ENCODE data around the gene IP6K1.
"Not testable (repeated sequence)": the region's sequence is repeated elsewhere in the genome, so short reads cannot be mapped to it uniquely, and the experiment has no call there.

IP6K1 gene

DNA sequence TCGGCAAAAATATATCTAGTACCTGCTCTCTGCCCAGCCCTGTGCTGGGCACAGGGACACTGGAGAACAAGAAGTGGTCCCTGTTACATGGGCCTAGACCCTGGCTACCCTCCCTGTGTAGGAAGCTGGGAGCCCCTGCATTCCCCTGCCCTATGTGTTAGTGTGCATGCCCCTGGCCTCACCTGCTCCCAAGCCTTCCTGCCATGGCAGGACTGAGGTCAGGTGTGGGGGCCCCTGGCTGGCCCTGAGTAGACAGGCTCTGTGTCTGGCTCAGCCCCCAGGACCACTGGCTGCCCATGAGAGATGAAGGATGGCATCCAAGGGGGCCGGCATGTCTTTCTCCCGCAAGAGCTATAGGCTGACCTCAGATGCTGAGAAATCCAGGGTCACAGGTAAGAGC, 95.5 kb downstream of the IP6K1 start:
- DNase-seq (ENCODE audit: low read depth); in situ Hi-C loops (cut with HindIII; ENCODE audit: low sequenced_read_pairs); H3K4me3 ChIP-seq (ENCODE audit: low read depth, low read length): not testable (repeated sequence)

GRCh38 chr3:49689908-49690624, 96.3 kb downstream of the IP6K1 start:
- in situ Hi-C loops (cut with HindIII; ENCODE audit: low sequenced_read_pairs): not testable (repeated sequence)

GRCh38 chr3:49689046-49689907, 97.1 kb downstream of the IP6K1 start, which contains the start of the genes MST1 and RNF123:
Gene MST1, minus strand, starts transcription at chr3:49689474. Its CDS starts 783 bp downstream, at chr3:49688691.
Gene RNF123, plus strand, starts transcription at chr3:49689557. Its CDS starts 1,609 bp downstream, at chr3:49691166.
- in situ Hi-C loops (cut with HindIII; ENCODE audit: low sequenced_read_pairs): no loop called here
- TF ChIP-seq CTCF (IDR thresholded peaks at IDR 0.05; ENCODE audit: low read depth, low read length, missing control alignments): peak; percentile 46

More at GRCh38 chr3:49689908-49690624, 96.3 kb downstream of the IP6K1 start:
- not testable (repeated sequence) for DNase-seq (ENCODE audit: low read depth)
- H3K4me3 ChIP-seq (ENCODE audit: low read depth, low read length): peak overlapping the region; percentile 95

DNA sequence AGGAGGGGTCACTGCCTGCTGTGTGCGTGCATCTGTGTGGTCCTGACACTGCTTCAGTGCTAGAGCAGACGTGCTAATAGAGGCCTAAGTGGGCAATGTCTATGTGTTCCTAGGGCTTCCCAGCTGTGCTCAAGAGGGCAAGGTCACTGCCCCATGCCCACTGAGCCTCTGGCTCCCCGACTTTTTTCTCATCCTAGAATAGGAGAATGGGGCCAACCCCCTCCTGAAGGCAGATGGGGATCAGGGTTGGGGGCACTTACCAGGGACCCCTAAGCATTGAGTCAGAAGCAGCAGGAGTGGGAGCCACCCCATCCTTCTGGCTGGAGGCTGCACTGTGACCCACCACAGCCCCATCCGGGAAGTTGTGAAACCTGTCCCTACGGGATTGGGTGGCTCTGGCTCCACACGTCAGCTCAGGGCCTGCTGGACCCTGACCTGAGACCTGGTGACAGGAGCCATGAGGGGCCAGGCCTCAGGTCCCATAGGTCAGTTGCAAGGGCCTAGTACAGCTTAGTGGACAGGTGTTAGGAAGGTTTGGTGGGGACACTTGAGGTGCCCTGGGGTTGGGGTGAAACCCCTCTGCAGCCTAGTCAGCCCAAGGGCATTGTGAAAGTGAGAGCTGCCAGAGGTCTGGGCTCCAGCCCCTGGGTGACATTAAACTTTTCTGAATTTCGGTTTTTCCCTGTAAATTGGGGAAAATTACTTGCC, 97.8 kb downstream of the IP6K1 start:
- not testable (repeated sequence) for DNase-seq (ENCODE audit: low read depth)
- peak overlapping the region; percentile 95 for H3K4me3 ChIP-seq (ENCODE audit: low read depth, low read length)

More at GRCh38 chr3:49689046-49689907, 97.1 kb downstream of the IP6K1 start, which contains the start of the genes MST1 and RNF123:
- peak within 1 kb of the TSS; percentile 95 for H3K4me3 ChIP-seq (ENCODE audit: low read depth, low read length)
- peak; percentile 70 for DNase-seq (ENCODE audit: low read depth)

DNA sequence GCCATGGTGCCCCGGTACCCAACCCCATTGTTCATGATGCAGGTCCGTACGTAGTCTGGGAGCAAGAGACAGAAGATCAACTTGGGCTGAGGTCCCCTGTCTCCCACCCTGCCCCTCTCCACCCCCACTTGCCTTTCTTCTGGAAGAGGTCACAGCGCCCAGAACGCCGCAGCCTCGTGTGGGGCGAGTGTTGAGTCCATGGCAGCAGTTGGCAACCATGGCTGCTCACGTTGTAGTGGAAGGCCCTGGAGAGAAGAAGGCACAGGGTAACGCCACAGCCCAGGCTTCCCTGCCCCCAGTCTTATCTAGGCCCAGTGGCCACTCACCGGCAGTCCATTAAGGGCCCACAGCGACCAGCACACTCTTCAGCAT, 98.9 kb downstream of the IP6K1 start:
- H3K4me3 ChIP-seq (ENCODE audit: low read depth, low read length); in situ Hi-C loops (cut with HindIII; ENCODE audit: low sequenced_read_pairs); DNase-seq (ENCODE audit: low read depth): not testable (repeated sequence)

More for the DNA sequence above, 97.8 kb downstream of the IP6K1 start:
- in situ Hi-C loops (cut with HindIII; ENCODE audit: low sequenced_read_pairs): not testable (repeated sequence)

- DNase-seq (ENCODE audit: low read depth); in situ Hi-C loops (cut with HindIII; ENCODE audit: low sequenced_read_pairs): not testable (repeated sequence)
- H3K4me3 ChIP-seq (ENCODE audit: low read depth, low read length): peak overlapping the region; percentile 26
These were observed 99.4 kb downstream of the IP6K1 start for GRCh38 chr3:49686769-49687423.

DNA sequence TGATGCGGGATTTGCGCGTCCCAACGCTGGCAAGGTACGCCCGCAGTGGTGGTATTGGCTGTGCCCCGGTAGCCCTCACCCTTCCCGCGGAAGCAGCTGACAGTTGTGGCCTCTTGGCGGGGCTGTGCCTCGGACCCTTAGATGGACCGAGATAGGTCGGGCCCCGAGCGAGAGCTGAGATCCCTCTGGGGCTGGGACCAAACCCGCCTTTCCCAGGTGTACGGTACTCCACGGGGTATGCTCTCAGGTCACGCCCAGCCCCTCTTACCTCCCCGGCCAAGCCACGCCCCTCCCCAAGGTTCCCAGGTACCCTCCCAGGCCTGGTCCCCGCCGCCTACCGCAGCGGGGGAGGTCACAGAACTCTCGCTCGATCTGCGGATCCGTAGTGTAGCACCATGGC, 100.0 kb downstream of the IP6K1 start:
- H3K4me3 ChIP-seq (ENCODE audit: low read depth, low read length): peak overlapping the region; percentile 26
- in situ Hi-C loops (cut with HindIII; ENCODE audit: low sequenced_read_pairs); DNase-seq (ENCODE audit: low read depth): not testable (repeated sequence)

DNA sequence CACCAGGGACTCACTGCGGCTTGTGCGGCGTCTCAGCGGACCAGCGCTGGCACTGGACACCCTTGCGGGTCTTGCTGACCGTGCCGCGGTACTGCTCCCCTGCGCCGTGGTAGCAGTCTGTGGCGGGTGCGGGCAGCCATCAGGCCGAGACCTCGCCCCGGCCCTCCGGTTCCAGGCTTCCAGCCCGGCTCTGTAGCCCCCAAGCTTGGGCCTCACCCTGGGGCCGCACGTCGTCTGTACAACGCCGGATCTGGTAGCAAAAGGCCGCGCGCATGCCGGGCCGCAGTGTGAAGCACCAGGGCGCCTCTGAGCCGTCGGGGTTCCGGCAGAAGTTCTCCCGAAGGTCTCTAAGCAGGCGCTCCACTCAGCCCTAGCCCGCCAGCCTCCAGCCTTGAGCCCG, 100.5 kb downstream of the IP6K1 start:
- H3K4me3 ChIP-seq (ENCODE audit: low read depth, low read length); in situ Hi-C loops (cut with HindIII; ENCODE audit: low sequenced_read_pairs); DNase-seq (ENCODE audit: low read depth): not testable (repeated sequence)

GRCh38 chr3:49685103-49685502, 101.2 kb downstream of the IP6K1 start:
- in situ Hi-C loops (cut with HindIII; ENCODE audit: low sequenced_read_pairs); H3K4me3 ChIP-seq (ENCODE audit: low read depth, low read length); DNase-seq (ENCODE audit: low read depth): not testable (repeated sequence)

- in situ Hi-C loops (cut with HindIII; ENCODE audit: low sequenced_read_pairs); H3K4me3 ChIP-seq (ENCODE audit: low read depth, low read length); DNase-seq (ENCODE audit: low read depth): not testable (repeated sequence)
These were observed 101.9 kb downstream of the IP6K1 start for GRCh38 chr3:49684453-49684852.

DNA sequence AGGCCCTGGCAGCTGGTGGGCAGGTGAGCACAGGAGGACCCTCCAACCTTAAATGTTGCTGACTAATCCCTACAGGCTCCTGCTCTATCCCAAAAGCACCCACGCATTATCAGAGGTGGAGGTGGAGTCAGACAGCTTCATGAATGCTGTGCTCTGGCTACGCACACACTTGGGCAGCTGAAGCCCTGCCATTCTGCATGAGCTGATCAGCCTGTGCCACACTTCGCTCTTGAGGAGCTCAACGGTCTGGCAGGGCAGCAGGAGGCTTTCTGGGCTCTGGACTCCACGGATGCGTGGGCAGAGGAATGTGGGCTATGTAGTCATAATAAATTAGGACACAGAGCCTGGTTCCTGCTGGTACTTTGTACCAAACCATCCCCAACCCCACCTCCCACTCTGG, 103.2 kb downstream of the IP6K1 start:
- in situ Hi-C loops (cut with HindIII; ENCODE audit: low sequenced_read_pairs): no loop called here
- H3K4me3 ChIP-seq (ENCODE audit: low read depth, low read length): no peak overlapping the region
- no peak for DNase-seq (ENCODE audit: low read depth)
- TF ChIP-seq CTCF (IDR thresholded peaks at IDR 0.05; ENCODE audit: low read depth, low read length, missing control alignments): no peak
